GM21723 (cell line): ENCODE results near the gene S100A7A.
"Not testable (repeated sequence)": the region's sequence is repeated elsewhere in the genome, so short reads cannot be mapped to it uniquely, and the experiment has no call there.

Experiments used
- ATAC-seq: cut with Tn5 transposase; IDR thresholded peaks from one replicate; pipeline ENCODE4 v1.9.1; 2021; ENCODE audit warnings: mild to moderate bottlenecking, moderate library complexity; ENCODE audit not compliant: unreplicated experiment

The S100A7A gene

GRCh38 chr1:153447498-153448170, 31.3 kb downstream of the S100A7A start:
- no peak for ATAC-seq

GRCh38 chr1:153448851-153449250, 32.5 kb downstream of the S100A7A start:
- ATAC-seq: not testable (repeated sequence)

- ATAC-seq: no peak
Observed at GRCh38 chr1:153456396-153456795, 40.1 kb downstream of the S100A7A start.

- no peak for ATAC-seq
Observed at GRCh38 chr1:153459655-153460054, 43.3 kb downstream of the S100A7A start.

GRCh38 chr1:153460551-153460950, 44.2 kb downstream of the S100A7A start, which contains the start of gene S100A7:
S100A7 (minus strand) TSS chr1:153460651; CDS start chr1:153459013, 1,638 bp downstream.
- no peak for ATAC-seq

GRCh38 chr1:153462741-153463140, 46.4 kb downstream of the S100A7A start:
- ATAC-seq: not testable (repeated sequence)

GRCh38 chr1:153465811-153466636, 49.7 kb downstream of the S100A7A start:
- ATAC-seq: no peak

- ATAC-seq: no peak
Observed at GRCh38 chr1:153466908-153467307, 50.6 kb downstream of the S100A7A start.

GRCh38 chr1:153470707-153471106, 54.4 kb downstream of the S100A7A start:
- ATAC-seq: no peak
